Sigmoid colon (tissue), 3 donors: ENCODE data around the gene FKBP9.

Experiments
- POLR2A ChIP-seq, 2 donors: fragments of 450-650 bp; IDR thresholded peaks; one replicate each; pipeline ENCODE4 v1.6.1; 2016; ENCODE audit warnings: antibody characterized with exemption in 2 of 2, mild to moderate bottlenecking in 2 of 2, moderate library complexity in 2 of 2
- TF ChIP-seq, protein P1 (sequence below), 4 experiments: fragments of 450-650 bp in 3 of 4; fragments of 200-600 bp in 1 of 4; IDR thresholded peaks; one replicate each; pipeline ENCODE4 v1.5.1; 2016 to 2019; ENCODE audit warnings: antibody characterized with exemption in 4 of 4, mild to moderate bottlenecking in 3 of 4, moderate library complexity in 2 of 4

DNA sequence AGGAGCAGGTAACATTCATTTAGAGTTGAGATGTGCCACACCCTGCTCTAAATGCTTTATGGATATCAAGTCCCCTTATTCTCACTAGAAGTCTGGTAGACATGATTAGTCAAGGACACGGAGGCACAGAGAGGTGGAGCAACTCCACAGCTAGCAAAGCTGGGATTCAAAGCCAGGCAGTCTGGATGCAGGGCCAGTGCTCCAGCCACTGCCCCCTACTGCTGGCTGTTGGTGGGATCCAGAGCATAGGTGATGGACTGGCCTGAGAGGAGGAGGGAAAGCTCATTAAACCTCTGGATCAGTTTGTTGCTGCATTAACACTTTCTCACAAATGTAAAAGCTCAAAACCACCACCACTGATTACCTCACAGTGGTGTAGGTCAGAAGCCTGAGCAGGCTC lies 43.1 kb upstream of the FKBP9 start:
- TF ChIP-seq, protein P1, sequence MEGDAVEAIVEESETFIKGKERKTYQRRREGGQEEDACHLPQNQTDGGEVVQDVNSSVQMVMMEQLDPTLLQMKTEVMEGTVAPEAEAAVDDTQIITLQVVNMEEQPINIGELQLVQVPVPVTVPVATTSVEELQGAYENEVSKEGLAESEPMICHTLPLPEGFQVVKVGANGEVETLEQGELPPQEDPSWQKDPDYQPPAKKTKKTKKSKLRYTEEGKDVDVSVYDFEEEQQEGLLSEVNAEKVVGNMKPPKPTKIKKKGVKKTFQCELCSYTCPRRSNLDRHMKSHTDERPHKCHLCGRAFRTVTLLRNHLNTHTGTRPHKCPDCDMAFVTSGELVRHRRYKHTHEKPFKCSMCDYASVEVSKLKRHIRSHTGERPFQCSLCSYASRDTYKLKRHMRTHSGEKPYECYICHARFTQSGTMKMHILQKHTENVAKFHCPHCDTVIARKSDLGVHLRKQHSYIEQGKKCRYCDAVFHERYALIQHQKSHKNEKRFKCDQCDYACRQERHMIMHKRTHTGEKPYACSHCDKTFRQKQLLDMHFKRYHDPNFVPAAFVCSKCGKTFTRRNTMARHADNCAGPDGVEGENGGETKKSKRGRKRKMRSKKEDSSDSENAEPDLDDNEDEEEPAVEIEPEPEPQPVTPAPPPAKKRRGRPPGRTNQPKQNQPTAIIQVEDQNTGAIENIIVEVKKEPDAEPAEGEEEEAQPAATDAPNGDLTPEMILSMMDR (IDR thresholded peaks at IDR 0.05), result no peak
- TF ChIP-seq POLR2A (IDR thresholded peaks at IDR 0.05), result no peak
